PC-9 (cell line): ENCODE measurements around the gene PARPBP.

Source experiments
- EZH2 ChIP-seq: fragments of 200-600 bp; sonication (generic); IDR thresholded peaks from 2 replicates; pipeline ENCODE4 v1.8.0; 2017; ENCODE audit warnings: antibody characterized with exemption, low read depth
- TF ChIP-seq, protein P1 (sequence below): fragments of 200-600 bp; sonication (generic); conservative IDR thresholded peaks from 2 replicates; pipeline ENCODE4 v1.6.1; 2017; ENCODE audit warnings: mixed run types, antibody characterized with exemption, mild to moderate bottlenecking, moderate library complexity

DNA sequence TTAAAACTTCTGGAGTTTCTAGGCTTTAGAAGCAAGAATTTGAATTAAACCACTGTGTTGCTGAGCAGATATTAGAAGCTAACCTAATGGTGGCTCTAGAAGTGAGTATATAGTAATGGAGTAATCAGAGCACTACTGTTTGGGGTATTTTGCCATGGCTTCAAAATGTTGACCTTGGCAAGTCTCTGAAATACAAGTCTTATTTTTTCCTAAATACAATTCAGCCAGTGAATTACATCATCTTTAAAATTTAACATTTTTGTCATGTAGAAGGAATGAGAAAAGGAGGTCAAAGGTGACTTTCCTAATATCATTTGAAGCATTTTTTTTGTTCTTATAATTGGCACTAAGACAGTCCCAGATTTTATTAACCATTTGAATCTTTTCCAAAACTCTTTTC, 52.5 kb downstream of the PARPBP start:
- TF ChIP-seq, protein P1, sequence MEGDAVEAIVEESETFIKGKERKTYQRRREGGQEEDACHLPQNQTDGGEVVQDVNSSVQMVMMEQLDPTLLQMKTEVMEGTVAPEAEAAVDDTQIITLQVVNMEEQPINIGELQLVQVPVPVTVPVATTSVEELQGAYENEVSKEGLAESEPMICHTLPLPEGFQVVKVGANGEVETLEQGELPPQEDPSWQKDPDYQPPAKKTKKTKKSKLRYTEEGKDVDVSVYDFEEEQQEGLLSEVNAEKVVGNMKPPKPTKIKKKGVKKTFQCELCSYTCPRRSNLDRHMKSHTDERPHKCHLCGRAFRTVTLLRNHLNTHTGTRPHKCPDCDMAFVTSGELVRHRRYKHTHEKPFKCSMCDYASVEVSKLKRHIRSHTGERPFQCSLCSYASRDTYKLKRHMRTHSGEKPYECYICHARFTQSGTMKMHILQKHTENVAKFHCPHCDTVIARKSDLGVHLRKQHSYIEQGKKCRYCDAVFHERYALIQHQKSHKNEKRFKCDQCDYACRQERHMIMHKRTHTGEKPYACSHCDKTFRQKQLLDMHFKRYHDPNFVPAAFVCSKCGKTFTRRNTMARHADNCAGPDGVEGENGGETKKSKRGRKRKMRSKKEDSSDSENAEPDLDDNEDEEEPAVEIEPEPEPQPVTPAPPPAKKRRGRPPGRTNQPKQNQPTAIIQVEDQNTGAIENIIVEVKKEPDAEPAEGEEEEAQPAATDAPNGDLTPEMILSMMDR: no peak
- no peak for TF ChIP-seq EZH2
